GM12878 (cell line): Measurements from ENCODE around the gene ISCU. TPM values are rescaled to one million over a fixed set of nuclear protein-coding genes. Genes with fewer than 3 reads are reported as not detected.

Experiments
- BRCA1 ChIP-seq: IDR thresholded peaks from 2 replicates; pipeline ENCODE4 v1.6.1; 2011; ENCODE audit warnings: low read depth, low read length, improper control_type of control experiment
- CBX5 ChIP-seq: sonication (generic); IDR thresholded peaks from 2 replicates; pipeline ENCODE4 v1.6.1; 2016; ENCODE audit warnings: low read depth, moderate library complexity, mild to moderate bottlenecking, inconsistent platforms
- CEBPZ ChIP-seq: fragments of 150-350 bp; IDR thresholded peaks from 2 replicates; pipeline ENCODE4 v1.6.1; 2016; ENCODE audit warnings: low read depth, low read length
- E2F4 ChIP-seq: IDR thresholded peaks from 2 replicates; pipeline ENCODE4 v1.6.1; 2012; ENCODE audit warnings: low read depth, low read length, improper control_type of control experiment
- ELK1 ChIP-seq: IDR thresholded peaks from 2 replicates; pipeline ENCODE4 v1.6.1; 2012; ENCODE audit warnings: low read depth, low read length, improper control_type of control experiment
- EZH2 ChIP-seq: IDR thresholded peaks from 2 replicates; pipeline ENCODE4 v1.6.1; 2012; ENCODE audit warnings: low read depth, mild to moderate bottlenecking, control low read depth, inconsistent platforms, low read length, borderline replicate concordance; ENCODE audit not compliant: control insufficient read depth
- GABPA ChIP-seq: IDR thresholded peaks from 2 replicates; pipeline ENCODE4 v1.6.1; 2014; ENCODE audit warnings: antibody characterized with exemption, low read depth, mild to moderate bottlenecking, inconsistent platforms
- GATAD2B ChIP-seq: fragments of 450-650 bp; conservative IDR thresholded peaks from 2 replicates; pipeline ENCODE4 v1.6.1; 2017; ENCODE audit warnings: low read depth, mild to moderate bottlenecking, moderate library complexity
- HDGF ChIP-seq: fragments of 450-650 bp; IDR thresholded peaks from 2 replicates; pipeline ENCODE4 v1.6.1; 2016; ENCODE audit warnings: antibody characterized with exemption
- MYB ChIP-seq: fragments of 150-350 bp; IDR thresholded peaks from 2 replicates; pipeline ENCODE4 v1.6.1; 2014; ENCODE audit warnings: mild to moderate bottlenecking, low read depth, low read length, borderline replicate concordance
- RELA ChIP-seq: fragments of 450-650 bp; IDR thresholded peaks from 2 replicates; pipeline ENCODE4 v1.8.0; 2014; ENCODE audit warnings: borderline replicate concordance; ENCODE audit not compliant: partially characterized antibody
- SIX5 ChIP-seq: IDR thresholded peaks from 2 replicates; pipeline ENCODE4 v1.6.1; 2011; ENCODE audit warnings: mild to moderate bottlenecking, low read depth, low read length, moderate library complexity; ENCODE audit not compliant: severe bottlenecking
- WRNIP1 ChIP-seq: IDR thresholded peaks from 2 replicates; pipeline ENCODE4 v1.6.1; 2011; ENCODE audit warnings: low read depth, low read length, improper control_type of control experiment, borderline replicate concordance
- YY1 ChIP-seq: IDR thresholded peaks from 2 replicates; pipeline ENCODE4 v1.6.1; 2011; ENCODE audit warnings: low read depth, mild to moderate bottlenecking, low read length
- ZBTB11 ChIP-seq: fragments of 450-650 bp; formaldehyde crosslinking; IDR thresholded peaks from 2 replicates; pipeline ENCODE4 v1.5.0; 2022; ENCODE audit warnings: mild to moderate bottlenecking, missing genetic modification characterization
- ZBTB4 ChIP-seq: fragments of 450-650 bp; formaldehyde crosslinking; IDR thresholded peaks from 2 replicates; pipeline ENCODE4 v1.4.0; 2022; ENCODE audit warnings: mild to moderate bottlenecking, moderate library complexity
- ZNF622 ChIP-seq: fragments of 450-650 bp; IDR thresholded peaks from 2 replicates; pipeline ENCODE4 v1.6.1; 2017; ENCODE audit warnings: mild to moderate bottlenecking, inconsistent platforms
- polyA plus RNA-seq, 11 experiments: library from polyadenylated mRNA; depleted of rRNA in 4 of 11; unstranded in 6 of 11; stranded (reverse) in 5 of 11; fragments of >200 nt; fragmentation: Nextera tagmentation in 4 of 11; fragmentation: Illumina TruSeq in 1 of 11; extraction: Ambion mirVana in 4 of 11; extraction: Trizol in 1 of 11; gene quantifications; 1 replicate in 1 of 11; 2 replicates in 10 of 11; pipeline versions ENCODE4 v1.2.1 to v1.2.3, GENCODE V29; 2011 to 2016; ENCODE audit warnings: inconsistent platforms in 2 of 11, missing spikeins in 2 of 11, low read depth in 1 of 11
- total RNA-seq, 4 experiments: library from RNA; depleted of rRNA in 3 of 4; stranded (reverse); fragments of >200 nt in 3 of 4; fragmentation: Illumina TruSeq in 1 of 4; extraction: Trizol in 1 of 4; gene quantifications; 2 replicates each; pipeline versions ENCODE4 v1.2.1 to v1.2.3, GENCODE V29; 2013 to 2021

Gene ISCU
- total and polyA plus RNA-seq, 10 of the 15 experiments (the other 5 are each of a cell fraction or from before 2014, with no cell fraction given): 32.8 to 260 (median 127) TPM

GRCh38 chr12:108562348-108563135 lies at the start of gene ISCU (continued):
- no peak for TF ChIP-seq ZBTB4 (CRISPR knock-in tag)
- TF ChIP-seq E2F4: peak; percentile 93
- peak; percentile 98 for TF ChIP-seq YY1
- no peak for TF ChIP-seq WRNIP1
- TF ChIP-seq SIX5: peak; percentile 40
- no peak for TF ChIP-seq MYB
- TF ChIP-seq CEBPZ: no peak
- TF ChIP-seq HDGF: peak; percentile 56
- no peak for TF ChIP-seq ZNF622
- peak; percentile 51 for TF ChIP-seq GATAD2B
- no peak for TF ChIP-seq GABPA
- no peak for TF ChIP-seq EZH2
- TF ChIP-seq RELA: peak; percentile 84
- no peak for TF ChIP-seq ZBTB11
- no peak for TF ChIP-seq BRCA1
- no peak for TF ChIP-seq ELK1
- TF ChIP-seq CBX5: no peak
